Activated naive CD4-positive, alpha-beta T cell treated with anti-CD3 and anti-CD28 coated beads, Interleukin-2, amount 10 ng/mL, durations not matched to agents 7 days and 5 days (primary cell): ENCODE results near the gene TAF13.

Source experiments
- CTCF ChIA-PET: fragments of 350-600 bp; sonication (Branson Sonifier 250); formaldehyde crosslinking; loops from one replicate; lab custom pipeline; 2021; ENCODE audit warnings: antibody characterized with exemption; lab: Charles Lee
- DNase-seq: peaks from one replicate; pipeline ENCODE4 v3.0.0-alpha.2; 2020
- H3K27ac Mint-ChIP-seq: one replicate; pipeline ENCODE4 v1.8.0; 2021; ENCODE audit warnings: mild to moderate bottlenecking, moderate library complexity, mixed read lengths
- H3K27me3 Mint-ChIP-seq: one replicate; pipeline ENCODE4 v1.8.0; 2021; ENCODE audit warnings: mild to moderate bottlenecking, mixed read lengths
- H3K36me3 Mint-ChIP-seq: one replicate; pipeline ENCODE4 v1.8.0; 2021; ENCODE audit warnings: mixed read lengths
- H3K4me1 Mint-ChIP-seq: one replicate; pipeline ENCODE4 v1.8.0; 2021; ENCODE audit warnings: mixed read lengths
- H3K4me3 Mint-ChIP-seq: one replicate; pipeline ENCODE4 v1.8.0; 2021; ENCODE audit warnings: mild to moderate bottlenecking, moderate library complexity, mixed read lengths
- H3K9me3 Mint-ChIP-seq: one replicate; pipeline ENCODE4 v1.8.0; 2021; ENCODE audit warnings: mixed read lengths

Gene TAF13

GRCh38 chr1:109075531-109076490, at the start of gene TAF13:
Gene TAF13, minus strand, starts transcription at chr1:109076003. Its CDS starts 56 bp downstream, at chr1:109075947.
- peaks cover 26% of the 10 kb centered on the region for H3K4me1 Mint-ChIP-seq
- H3K27ac Mint-ChIP-seq, result peak within 1 kb of the TSS; percentile 97
- no peaks in the 10 kb centered on the region for H3K9me3 Mint-ChIP-seq
- H3K4me3 Mint-ChIP-seq, result peak within 1 kb of the TSS; percentile 99
- peak; percentile 93 for DNase-seq
- CTCF ChIA-PET, result interaction anchor here (0.7 to 2.0 kb wide), 5 partner anchors 13 to 36 kb away, joined by 3 to 12 read pairs (median 3); partner anchors contain the start of gene WDR47
- H3K36me3 Mint-ChIP-seq, result peaks cover 15% of the 10 kb centered on the region
- H3K27me3 Mint-ChIP-seq, result no peaks in the 10 kb centered on the region

GRCh38 chr1:109120356-109120755, 44.6 kb upstream of the TAF13 start:
- Mint-ChIP-seq H3K9me3 (no peaks in the 10 kb centered on the region), H3K4me1 (no peaks in the 10 kb centered on the region), H3K36me3 (no peaks in the 10 kb centered on the region), H3K27me3 (no peaks in the 10 kb centered on the region), H3K27ac (no peak overlapping the region), H3K4me3 (no peak overlapping the region)
- no peak for DNase-seq
- CTCF ChIA-PET, result interaction anchor here (1.1 kb wide), 1 partner anchor 8 kb away, joined by 3 read pairs; a partner anchor contains a TSS

- DNase-seq, result no peak
- Mint-ChIP-seq H3K36me3 (no peaks in the 10 kb centered on the region), H3K4me3 (no peak overlapping the region), H3K27me3 (peaks cover 19% of the 10 kb centered on the region), H3K9me3 (no peaks in the 10 kb centered on the region), H3K27ac (no peak overlapping the region), H3K4me1 (peaks cover 17% of the 10 kb centered on the region)
- CTCF ChIA-PET, result no interaction called here
Observed at GRCh38 chr1:109118089-109118488, 42.3 kb upstream of the TAF13 start.

GRCh38 chr1:109116286-109116685, 40.5 kb upstream of the TAF13 start:
- no peak overlapping the region for H3K27ac Mint-ChIP-seq
- CTCF ChIA-PET, result interaction anchor here (1.0 kb wide), 1 partner anchor 288 kb away, joined by 4 read pairs; no protein-coding TSS in a partner anchor
- no peak for DNase-seq
- H3K36me3 Mint-ChIP-seq, result no peaks in the 10 kb centered on the region
- no peaks in the 10 kb centered on the region for H3K9me3 Mint-ChIP-seq
- peaks cover 27% of the 10 kb centered on the region for H3K4me1 Mint-ChIP-seq
- H3K27me3 Mint-ChIP-seq, result peaks cover 36% of the 10 kb centered on the region
- H3K4me3 Mint-ChIP-seq, result no peak overlapping the region

GRCh38 chr1:109115685-109116084, 39.9 kb upstream of the TAF13 start:
- no peak for DNase-seq
- Mint-ChIP-seq H3K27ac (no peak overlapping the region), H3K27me3 (peaks cover 42% of the 10 kb centered on the region), H3K4me1 (peaks cover 27% of the 10 kb centered on the region), H3K4me3 (no peak overlapping the region), H3K9me3 (no peaks in the 10 kb centered on the region), H3K36me3 (no peaks in the 10 kb centered on the region)
- CTCF ChIA-PET, result interaction anchor here (1.0 kb wide), 1 partner anchor 288 kb away, joined by 4 read pairs; no protein-coding TSS in a partner anchor

GRCh38 chr1:109114342-109114674, 38.5 kb upstream of the TAF13 start:
- H3K36me3 Mint-ChIP-seq, result no peaks in the 10 kb centered on the region
- no peak for DNase-seq
- H3K4me1 Mint-ChIP-seq, result peaks cover 27% of the 10 kb centered on the region
- CTCF ChIA-PET, result interaction anchor here (0.8 to 2.6 kb wide), 3 partner anchors 15 to 79 kb away, joined by 3 to 11 read pairs (median 4); no protein-coding TSS in a partner anchor
- no peaks in the 10 kb centered on the region for H3K9me3 Mint-ChIP-seq
- H3K4me3 Mint-ChIP-seq, result peak overlapping the region; percentile 70
- H3K27ac Mint-ChIP-seq, result no peak overlapping the region
- H3K27me3 Mint-ChIP-seq, result peaks cover 53% of the 10 kb centered on the region

- Mint-ChIP-seq H3K36me3 (no peaks in the 10 kb centered on the region), H3K27ac (peak within 1 kb of the TSS; percentile 74), H3K4me3 (peak within 1 kb of the TSS; percentile 70), H3K27me3 (peaks cover 57% of the 10 kb centered on the region), H3K4me1 (peaks cover 27% of the 10 kb centered on the region), H3K9me3 (no peaks in the 10 kb centered on the region)
- CTCF ChIA-PET, result interaction anchor here (0.8 to 4.0 kb wide), 8 partner anchors 13 to 286 kb away, joined by 3 to 45 read pairs (median 8); partner anchors contain the start of gene TMEM167B
- peak; percentile 92 for DNase-seq
Observed at GRCh38 chr1:109113590-109114341, 38.0 kb upstream of the TAF13 start, which contains the start of gene ELAPOR1. Gene ELAPOR1, plus strand, starts transcription at chr1:109114115. Its CDS starts 69 bp downstream, at chr1:109114184.

- Mint-ChIP-seq H3K27ac (peak overlapping the region; percentile 74), H3K27me3 (peaks cover 62% of the 10 kb centered on the region), H3K36me3 (no peaks in the 10 kb centered on the region), H3K4me3 (peak overlapping the region; percentile 67), H3K9me3 (no peaks in the 10 kb centered on the region), H3K4me1 (peaks cover 27% of the 10 kb centered on the region)
- CTCF ChIA-PET, result interaction anchor here (0.7 to 4.0 kb wide), 23 partner anchors 8 to 420 kb away, joined by 3 to 45 read pairs (median 4); partner anchors contain the start of genes PRPF38B, SARS1, TAF13 and TMEM167B
- peak; percentile 92 for DNase-seq
Observed at GRCh38 chr1:109112652-109113285, 37.0 kb upstream of the TAF13 start.

- no peak for DNase-seq
- Mint-ChIP-seq H3K9me3 (no peaks in the 10 kb centered on the region), H3K4me3 (no peak overlapping the region), H3K27ac (no peak overlapping the region), H3K4me1 (peaks cover 27% of the 10 kb centered on the region), H3K36me3 (no peaks in the 10 kb centered on the region), H3K27me3 (peaks cover 68% of the 10 kb centered on the region)
- CTCF ChIA-PET, result interaction anchor here (0.6 to 4.0 kb wide), 24 partner anchors 8 to 420 kb away, joined by 3 to 45 read pairs (median 3); partner anchors contain the start of genes PRPF38B, PSRC1, SARS1 and TAF13
Observed at GRCh38 chr1:109112056-109112651, 36.4 kb upstream of the TAF13 start.

- Mint-ChIP-seq H3K4me3 (no peak overlapping the region), H3K27me3 (peaks cover 68% of the 10 kb centered on the region), H3K9me3 (no peaks in the 10 kb centered on the region), H3K36me3 (no peaks in the 10 kb centered on the region), H3K4me1 (peaks cover 27% of the 10 kb centered on the region), H3K27ac (no peak overlapping the region)
- CTCF ChIA-PET, result interaction anchor here (0.6 to 4.0 kb wide), 16 partner anchors 9 to 419 kb away, joined by 3 to 45 read pairs (median 4); partner anchors contain the start of genes PRPF38B, PSRC1, TAF13 and TMEM167B
- no peak for DNase-seq
Observed at GRCh38 chr1:109111386-109112055, 35.7 kb upstream of the TAF13 start.

- Mint-ChIP-seq H3K27me3 (peaks cover 67% of the 10 kb centered on the region), H3K27ac (no peak overlapping the region), H3K36me3 (no peaks in the 10 kb centered on the region), H3K4me1 (peaks cover 26% of the 10 kb centered on the region), H3K9me3 (no peaks in the 10 kb centered on the region), H3K4me3 (no peak overlapping the region)
- no peak for DNase-seq
- CTCF ChIA-PET, result interaction anchor here (0.9 to 4.0 kb wide), 6 partner anchors 9 to 282 kb away, joined by 3 to 45 read pairs (median 12); partner anchors contain the start of gene TMEM167B
Observed at GRCh38 chr1:109109906-109110305, 34.1 kb upstream of the TAF13 start.

GRCh38 chr1:109107785-109108184, 32.0 kb upstream of the TAF13 start:
- H3K27me3 Mint-ChIP-seq, result peaks cover 46% of the 10 kb centered on the region
- H3K9me3 Mint-ChIP-seq, result no peaks in the 10 kb centered on the region
- CTCF ChIA-PET, result interaction anchor here (1.1 kb wide), 1 partner anchor 15 kb away, joined by 3 read pairs; no protein-coding TSS in a partner anchor
- no peak overlapping the region for H3K4me3 Mint-ChIP-seq
- no peak overlapping the region for H3K27ac Mint-ChIP-seq
- peaks cover 5% of the 10 kb centered on the region for H3K36me3 Mint-ChIP-seq
- no peak for DNase-seq
- H3K4me1 Mint-ChIP-seq, result peaks cover 7% of the 10 kb centered on the region
